Measurements from ENCODE around the gene EGFL7. TPM values are rescaled to one million over a fixed set of nuclear protein-coding genes. Genes with fewer than 3 reads are reported as not detected.

Gene EGFL7
- polyA plus RNA-seq, 1 of the 3 experiments (the other 2 are of a cell fraction), result 43.0 TPM

DNA sequence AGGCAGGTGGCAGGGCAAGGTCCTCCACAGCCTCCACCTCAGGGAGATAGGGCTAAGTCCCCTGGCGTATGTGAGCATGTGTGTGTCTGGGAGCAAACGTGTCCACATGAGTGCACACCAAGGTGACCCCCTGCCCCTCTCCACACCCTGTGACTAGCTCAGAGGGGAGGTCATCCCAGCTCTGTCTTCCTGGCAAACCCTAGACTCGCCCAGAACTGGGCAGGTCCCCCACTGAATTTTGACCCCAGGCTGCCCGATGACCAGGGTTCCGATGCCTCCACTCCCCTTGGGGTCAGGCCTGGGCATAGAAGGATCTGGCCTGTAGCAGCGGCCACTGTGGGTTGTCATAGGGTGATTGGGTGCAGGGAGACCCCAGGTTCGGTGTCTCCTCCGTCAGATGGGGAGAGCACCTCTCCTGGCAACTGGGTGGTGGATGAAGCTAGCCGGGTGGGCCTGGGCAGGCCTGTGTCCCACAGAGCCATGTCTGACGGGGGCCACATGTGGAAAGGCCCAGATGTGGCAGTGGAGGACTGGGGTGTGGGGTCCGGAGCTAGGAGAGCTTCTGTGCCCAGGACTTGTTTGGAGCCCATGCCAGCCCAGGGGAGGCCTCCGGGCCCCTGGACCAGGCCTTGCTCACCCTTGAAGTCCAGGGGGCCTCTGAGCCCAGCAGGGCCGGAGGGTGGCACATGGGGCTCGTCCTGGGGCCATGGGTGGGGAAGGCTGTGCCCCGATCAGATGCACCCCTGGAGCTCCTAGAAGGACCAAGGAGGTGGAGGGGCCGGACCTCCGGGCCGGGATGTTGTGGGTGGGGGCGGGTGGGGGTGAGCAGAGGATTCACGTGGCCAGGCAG is 55.9 kb downstream of the EGFL7 start:
- no peaks in the 10 kb centered on the region for H3K9me2 ChIP-seq
- H3K4me2 ChIP-seq, result no peak overlapping the region
- WGBS (ENCODE audit: low lambda C conversion rate), result 87% methylated on average over 11 of the region's 20 CpGs
- H3F3A ChIP-seq (replicated peaks; ENCODE audit: insufficient read depth), result peaks cover under 1% of the 10 kb centered on the region
- H4K20me1 ChIP-seq (ENCODE audit: insufficient read depth), result peaks cover 28% of the 10 kb centered on the region
- CTCF ChIA-PET, result interaction anchor here (0.6 to 8.4 kb wide), 4 partner anchors 9 to 251 kb away, joined by 3 to 99 read pairs (median 4); partner anchors contain the start of gene LCN8
- POLR2A ChIA-PET, result interaction anchor here (0.6 to 1.3 kb wide), 2 partner anchors 9 to 74 kb away, joined by 3 to 8 read pairs; no protein-coding TSS in a partner anchor
- no peak for DNase-seq
- TF ChIP-seq FOXJ3 (CRISPR knock-in tag; IDR thresholded peaks at IDR 0.05), result no peak
- no peak for TF ChIP-seq EZH2phosphoT487 (IDR thresholded peaks at IDR 0.05; ENCODE audit: borderline replicate concordance, low read depth)
- TF ChIP-seq, protein P1, sequence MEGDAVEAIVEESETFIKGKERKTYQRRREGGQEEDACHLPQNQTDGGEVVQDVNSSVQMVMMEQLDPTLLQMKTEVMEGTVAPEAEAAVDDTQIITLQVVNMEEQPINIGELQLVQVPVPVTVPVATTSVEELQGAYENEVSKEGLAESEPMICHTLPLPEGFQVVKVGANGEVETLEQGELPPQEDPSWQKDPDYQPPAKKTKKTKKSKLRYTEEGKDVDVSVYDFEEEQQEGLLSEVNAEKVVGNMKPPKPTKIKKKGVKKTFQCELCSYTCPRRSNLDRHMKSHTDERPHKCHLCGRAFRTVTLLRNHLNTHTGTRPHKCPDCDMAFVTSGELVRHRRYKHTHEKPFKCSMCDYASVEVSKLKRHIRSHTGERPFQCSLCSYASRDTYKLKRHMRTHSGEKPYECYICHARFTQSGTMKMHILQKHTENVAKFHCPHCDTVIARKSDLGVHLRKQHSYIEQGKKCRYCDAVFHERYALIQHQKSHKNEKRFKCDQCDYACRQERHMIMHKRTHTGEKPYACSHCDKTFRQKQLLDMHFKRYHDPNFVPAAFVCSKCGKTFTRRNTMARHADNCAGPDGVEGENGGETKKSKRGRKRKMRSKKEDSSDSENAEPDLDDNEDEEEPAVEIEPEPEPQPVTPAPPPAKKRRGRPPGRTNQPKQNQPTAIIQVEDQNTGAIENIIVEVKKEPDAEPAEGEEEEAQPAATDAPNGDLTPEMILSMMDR (IDR thresholded peaks at IDR 0.05), result no peak
- TF ChIP-seq, protein P2, sequence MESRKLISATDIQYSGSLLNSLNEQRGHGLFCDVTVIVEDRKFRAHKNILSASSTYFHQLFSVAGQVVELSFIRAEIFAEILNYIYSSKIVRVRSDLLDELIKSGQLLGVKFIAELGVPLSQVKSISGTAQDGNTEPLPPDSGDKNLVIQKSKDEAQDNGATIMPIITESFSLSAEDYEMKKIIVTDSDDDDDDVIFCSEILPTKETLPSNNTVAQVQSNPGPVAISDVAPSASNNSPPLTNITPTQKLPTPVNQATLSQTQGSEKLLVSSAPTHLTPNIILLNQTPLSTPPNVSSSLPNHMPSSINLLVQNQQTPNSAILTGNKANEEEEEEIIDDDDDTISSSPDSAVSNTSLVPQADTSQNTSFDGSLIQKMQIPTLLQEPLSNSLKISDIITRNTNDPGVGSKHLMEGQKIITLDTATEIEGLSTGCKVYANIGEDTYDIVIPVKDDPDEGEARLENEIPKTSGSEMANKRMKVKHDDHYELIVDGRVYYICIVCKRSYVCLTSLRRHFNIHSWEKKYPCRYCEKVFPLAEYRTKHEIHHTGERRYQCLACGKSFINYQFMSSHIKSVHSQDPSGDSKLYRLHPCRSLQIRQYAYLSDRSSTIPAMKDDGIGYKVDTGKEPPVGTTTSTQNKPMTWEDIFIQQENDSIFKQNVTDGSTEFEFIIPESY (IDR thresholded peaks at IDR 0.05; ENCODE audit: borderline replicate concordance, low read depth), result no peak
- no peak for TF ChIP-seq SIN3A (IDR thresholded peaks at IDR 0.05; ENCODE audit: borderline replicate concordance, low read depth, low read length)
- TF ChIP-seq ELF1 (IDR thresholded peaks at IDR 0.05), result no peak
- TF ChIP-seq TAF1 (IDR thresholded peaks at IDR 0.05; ENCODE audit: borderline replicate concordance, low read depth, low read length), result no peak
- TF ChIP-seq, protein P3, sequence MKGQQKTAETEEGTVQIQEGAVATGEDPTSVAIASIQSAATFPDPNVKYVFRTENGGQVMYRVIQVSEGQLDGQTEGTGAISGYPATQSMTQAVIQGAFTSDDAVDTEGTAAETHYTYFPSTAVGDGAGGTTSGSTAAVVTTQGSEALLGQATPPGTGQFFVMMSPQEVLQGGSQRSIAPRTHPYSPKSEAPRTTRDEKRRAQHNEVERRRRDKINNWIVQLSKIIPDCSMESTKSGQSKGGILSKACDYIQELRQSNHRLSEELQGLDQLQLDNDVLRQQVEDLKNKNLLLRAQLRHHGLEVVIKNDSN (IDR thresholded peaks at IDR 0.05; ENCODE audit: borderline replicate concordance, low read depth), result no peak
- no peak for TF ChIP-seq GATA2 (CRISPR knock-in tag; IDR thresholded peaks at IDR 0.05)
- TF ChIP-seq, protein P4, sequence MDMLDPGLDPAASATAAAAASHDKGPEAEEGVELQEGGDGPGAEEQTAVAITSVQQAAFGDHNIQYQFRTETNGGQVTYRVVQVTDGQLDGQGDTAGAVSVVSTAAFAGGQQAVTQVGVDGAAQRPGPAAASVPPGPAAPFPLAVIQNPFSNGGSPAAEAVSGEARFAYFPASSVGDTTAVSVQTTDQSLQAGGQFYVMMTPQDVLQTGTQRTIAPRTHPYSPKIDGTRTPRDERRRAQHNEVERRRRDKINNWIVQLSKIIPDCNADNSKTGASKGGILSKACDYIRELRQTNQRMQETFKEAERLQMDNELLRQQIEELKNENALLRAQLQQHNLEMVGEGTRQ (IDR thresholded peaks at IDR 0.05; ENCODE audit: borderline replicate concordance, low read depth, low read length), result no peak
- TF ChIP-seq EP300 (IDR thresholded peaks at IDR 0.05; ENCODE audit: borderline replicate concordance in 1 of 2, low read depth in 1 of 2, low read length in 1 of 2), result no peak
- TF ChIP-seq POLR2AphosphoS5 (IDR thresholded peaks at IDR 0.05; ENCODE audit: low read depth, low read length), result no peak
- TF ChIP-seq RAD21 (IDR thresholded peaks at IDR 0.05; ENCODE audit: low read length), result no peak
- no peak for TF ChIP-seq SMC3 (IDR thresholded peaks at IDR 0.05; ENCODE audit: low read depth, low read length)
- no peak overlapping the region for H3K27ac ChIP-seq (ENCODE audit: low read depth in 2 of 2, low read length in 1 of 2)
- no peaks in the 10 kb centered on the region for H3K27me3 ChIP-seq (ENCODE audit: insufficient read depth)
- H3K79me2 ChIP-seq (ENCODE audit: insufficient read depth), result no peaks in the 10 kb centered on the region
- peaks cover 0 to 17% of the 10 kb centered on the region in 2 experiments; a peak in 1 of 4 replicates for H3K4me1 ChIP-seq (ENCODE audit: control insufficient read depth in 1 of 2, insufficient read depth in 2 of 2, low read depth in 1 of 2, low read length in 1 of 2)
- no peak overlapping the region for H3K4me3 ChIP-seq (ENCODE audit: low read depth in 2 of 2, low read length in 1 of 2)
- H3K9me3 ChIP-seq, result no peaks in the 10 kb centered on the region
- H3K9ac ChIP-seq, result no peak overlapping the region
- peaks cover 0 to 16% of the 10 kb centered on the region in 2 experiments for H3K36me3 ChIP-seq (replicated peaks in 1 of 2; ENCODE audit: control insufficient read depth in 1 of 2, insufficient read depth in 2 of 2, low read length in 1 of 2)
- H2AFZ ChIP-seq (ENCODE audit: low read depth), result no peak overlapping the region

All from SK-N-SH (cell line).